ENCODE measurements around the gene DPP6.
"Not testable (repeated sequence)": the region's sequence is repeated elsewhere in the genome, so short reads cannot be mapped to it uniquely, and the experiment has no call there.

The DPP6 gene

GRCh38 chr7:154051643-154052529, at the start of gene DPP6:
Gene DPP6 (plus strand): TSS chr7:154052398.
- H3K4me3 Mint-ChIP-seq; ATAC-seq; H3K4me1 Mint-ChIP-seq; H3K27ac Mint-ChIP-seq; H3K9me3 Mint-ChIP-seq; H3K27me3 Mint-ChIP-seq; H3K36me3 Mint-ChIP-seq (ENCODE audit: low read depth); DNase-seq: not testable (repeated sequence)

- not testable (repeated sequence) for H3K27ac Mint-ChIP-seq; DNase-seq; H3K36me3 Mint-ChIP-seq (ENCODE audit: low read depth); H3K9me3 Mint-ChIP-seq; ATAC-seq; H3K4me3 Mint-ChIP-seq; H3K4me1 Mint-ChIP-seq; H3K27me3 Mint-ChIP-seq
These were observed 42.7 kb upstream of the DPP6 start for GRCh38 chr7:154009423-154009911.

- H3K27me3 Mint-ChIP-seq; H3K4me3 Mint-ChIP-seq; H3K4me1 Mint-ChIP-seq; DNase-seq; H3K36me3 Mint-ChIP-seq (ENCODE audit: low read depth); ATAC-seq; H3K27ac Mint-ChIP-seq; H3K9me3 Mint-ChIP-seq: not testable (repeated sequence)
These were observed 41.3 kb upstream of the DPP6 start for GRCh38 chr7:154010726-154011568.

- H3K36me3 Mint-ChIP-seq (ENCODE audit: low read depth); H3K27ac Mint-ChIP-seq; ATAC-seq; H3K4me3 Mint-ChIP-seq; DNase-seq; H3K4me1 Mint-ChIP-seq; H3K27me3 Mint-ChIP-seq: not testable (repeated sequence)
- H3K9me3 Mint-ChIP-seq = peaks cover 11% of the 10 kb centered on the region
These were observed 39.4 kb upstream of the DPP6 start for GRCh38 chr7:154012800-154013199.

GRCh38 chr7:154015636-154016035, 36.6 kb upstream of the DPP6 start:
- H3K9me3 Mint-ChIP-seq = peaks cover 11% of the 10 kb centered on the region
- not testable (repeated sequence) for H3K36me3 Mint-ChIP-seq (ENCODE audit: low read depth); H3K4me1 Mint-ChIP-seq; ATAC-seq; H3K4me3 Mint-ChIP-seq; H3K27ac Mint-ChIP-seq; DNase-seq; H3K27me3 Mint-ChIP-seq

GRCh38 chr7:154018354-154018753, 33.8 kb upstream of the DPP6 start:
- H3K9me3 Mint-ChIP-seq = peaks cover 11% of the 10 kb centered on the region
- H3K4me1 Mint-ChIP-seq; H3K27ac Mint-ChIP-seq; DNase-seq; H3K27me3 Mint-ChIP-seq; H3K4me3 Mint-ChIP-seq; ATAC-seq; H3K36me3 Mint-ChIP-seq (ENCODE audit: low read depth): not testable (repeated sequence)

GRCh38 chr7:154027805-154028204, 24.4 kb upstream of the DPP6 start:
- not testable (repeated sequence) for ATAC-seq, H3K27ac Mint-ChIP-seq, H3K4me3 Mint-ChIP-seq

GRCh38 chr7:154030476-154031080, 21.6 kb upstream of the DPP6 start:
- not testable (repeated sequence) for H3K4me3 Mint-ChIP-seq; H3K4me1 Mint-ChIP-seq; H3K27me3 Mint-ChIP-seq; H3K27ac Mint-ChIP-seq; DNase-seq; H3K36me3 Mint-ChIP-seq (ENCODE audit: low read depth); ATAC-seq; H3K9me3 Mint-ChIP-seq

More at GRCh38 chr7:154027805-154028204, 24.4 kb upstream of the DPP6 start:
- H3K9me3 Mint-ChIP-seq; DNase-seq; H3K27me3 Mint-ChIP-seq; H3K4me1 Mint-ChIP-seq; H3K36me3 Mint-ChIP-seq (ENCODE audit: low read depth): not testable (repeated sequence)

GRCh38 chr7:154039466-154040165, 12.6 kb upstream of the DPP6 start:
- H3K27ac Mint-ChIP-seq; H3K4me1 Mint-ChIP-seq; H3K36me3 Mint-ChIP-seq (ENCODE audit: low read depth); H3K9me3 Mint-ChIP-seq; H3K27me3 Mint-ChIP-seq; H3K4me3 Mint-ChIP-seq: not testable (repeated sequence)
- ATAC-seq (peak; percentile 97), DNase-seq (peak; percentile 16)

GRCh38 chr7:154050394-154050793, 1.8 kb upstream of the DPP6 start:
- H3K27me3 Mint-ChIP-seq; H3K4me3 Mint-ChIP-seq; DNase-seq; H3K9me3 Mint-ChIP-seq; H3K36me3 Mint-ChIP-seq (ENCODE audit: low read depth); H3K4me1 Mint-ChIP-seq; ATAC-seq; H3K27ac Mint-ChIP-seq: not testable (repeated sequence)

GRCh38 chr7:154051006-154051642, 1.1 kb upstream of the DPP6 start:
- ATAC-seq = peak; percentile 79
- H3K9me3 Mint-ChIP-seq; H3K27me3 Mint-ChIP-seq; DNase-seq; H3K36me3 Mint-ChIP-seq (ENCODE audit: low read depth); H3K27ac Mint-ChIP-seq; H3K4me1 Mint-ChIP-seq; H3K4me3 Mint-ChIP-seq: not testable (repeated sequence)

GRCh38 chr7:154052530-154053252, 493 bp downstream of the DPP6 start:
- ATAC-seq; DNase-seq; H3K4me1 Mint-ChIP-seq; H3K27me3 Mint-ChIP-seq; H3K36me3 Mint-ChIP-seq (ENCODE audit: low read depth); H3K4me3 Mint-ChIP-seq; H3K27ac Mint-ChIP-seq; H3K9me3 Mint-ChIP-seq: not testable (repeated sequence)

All from activated naive CD8-positive, alpha-beta T cell treated with anti-CD3 and anti-CD28 coated beads, Interleukin-2, amount 50 U/mL, for 24 hours (primary cell).